ENCODE data around the gene SALL4.

The SALL4 gene

GRCh38 chr20:51797357-51798025 lies 4.8 kb downstream of the SALL4 start:
- no peak for TF ChIP-seq TAF1 (IDR thresholded peaks at IDR 0.05; ENCODE audit: borderline replicate concordance, insufficient read depth, low read length)
- no peak for TF ChIP-seq FOXP2 (optimal IDR thresholded peaks at IDR 0.05; ENCODE audit: borderline replicate concordance, extremely low read depth, extremely low read length, insufficient read depth)
- no peak for TF ChIP-seq POLR2AphosphoS5 (IDR thresholded peaks at IDR 0.05; ENCODE audit: low read depth, low read length)
- no peak for TF ChIP-seq SIN3A (IDR thresholded peaks at IDR 0.05; ENCODE audit: borderline replicate concordance, insufficient read depth, low read length)
- TF ChIP-seq REST (IDR thresholded peaks at IDR 0.05; ENCODE audit: insufficient read depth in 1 of 2, low read depth in 2 of 2, low read length in 2 of 2) = no peak

GRCh38 chr20:51796340-51796739 lies 6.0 kb downstream of the SALL4 start:
- TF ChIP-seq SIN3A (IDR thresholded peaks at IDR 0.05; ENCODE audit: borderline replicate concordance, insufficient read depth, low read length) (no peak), POLR2AphosphoS5 (IDR thresholded peaks at IDR 0.05; ENCODE audit: low read depth, low read length) (no peak), FOXP2 (optimal IDR thresholded peaks at IDR 0.05; ENCODE audit: borderline replicate concordance, extremely low read depth, extremely low read length, insufficient read depth) (no peak)

- TF ChIP-seq FOXP2 (optimal IDR thresholded peaks at IDR 0.05; ENCODE audit: borderline replicate concordance, extremely low read depth, extremely low read length, insufficient read depth) (no peak), TAF1 (IDR thresholded peaks at IDR 0.05; ENCODE audit: borderline replicate concordance, insufficient read depth, low read length) (no peak), POLR2AphosphoS5 (IDR thresholded peaks at IDR 0.05; ENCODE audit: low read depth, low read length) (no peak), REST (IDR thresholded peaks at IDR 0.05; ENCODE audit: insufficient read depth in 1 of 2, low read depth in 2 of 2, low read length in 2 of 2) (no peak), SIN3A (IDR thresholded peaks at IDR 0.05; ENCODE audit: borderline replicate concordance, insufficient read depth, low read length) (no peak)
These were observed 9.4 kb downstream of the SALL4 start for GRCh38 chr20:51792960-51793359.

- TF ChIP-seq SIN3A (IDR thresholded peaks at IDR 0.05; ENCODE audit: borderline replicate concordance, insufficient read depth, low read length) (no peak), REST (IDR thresholded peaks at IDR 0.05; ENCODE audit: insufficient read depth in 1 of 2, low read depth in 2 of 2, low read length in 2 of 2) (no peak), TAF1 (IDR thresholded peaks at IDR 0.05; ENCODE audit: borderline replicate concordance, insufficient read depth, low read length) (no peak), POLR2AphosphoS5 (IDR thresholded peaks at IDR 0.05; ENCODE audit: low read depth, low read length) (no peak), FOXP2 (optimal IDR thresholded peaks at IDR 0.05; ENCODE audit: borderline replicate concordance, extremely low read depth, extremely low read length, insufficient read depth) (no peak)
These were observed 10.7 kb downstream of the SALL4 start for GRCh38 chr20:51791626-51792025.

GRCh38 chr20:51790256-51790655 lies 12.1 kb downstream of the SALL4 start:
- TF ChIP-seq REST (IDR thresholded peaks at IDR 0.05; ENCODE audit: insufficient read depth in 1 of 2, low read depth in 2 of 2, low read length in 2 of 2) = no peak
- TF ChIP-seq SIN3A (IDR thresholded peaks at IDR 0.05; ENCODE audit: borderline replicate concordance, insufficient read depth, low read length) = no peak
- TF ChIP-seq FOXP2 (optimal IDR thresholded peaks at IDR 0.05; ENCODE audit: borderline replicate concordance, extremely low read depth, extremely low read length, insufficient read depth) = no peak
- no peak for TF ChIP-seq TAF1 (IDR thresholded peaks at IDR 0.05; ENCODE audit: borderline replicate concordance, insufficient read depth, low read length)
- no peak for TF ChIP-seq POLR2AphosphoS5 (IDR thresholded peaks at IDR 0.05; ENCODE audit: low read depth, low read length)
